Endodermal cell (in vitro differentiated cells): Measurements from ENCODE around the gene TPM4. TPM values are rescaled to one million over a fixed set of nuclear protein-coding genes. Genes with fewer than 3 reads are reported as not detected.

Source experiments
- DNase-seq: peaks from one replicate; pipeline ENCODE4 v3.0.0-alpha.2; 2017
- H3K27ac ChIP-seq: 2 replicates; pipeline ENCODE4 v1.5.1; 2013; ENCODE audit warnings: mild to moderate bottlenecking, low read depth, low read length, moderate library complexity
- H3K27me3 ChIP-seq: 2 replicates; pipeline ENCODE4 v1.6.1; 2013; ENCODE audit warnings: mild to moderate bottlenecking, low read length, moderate library complexity; ENCODE audit not compliant: insufficient read depth, control insufficient read depth, poor library complexity, severe bottlenecking
- H3K36me3 ChIP-seq: 2 replicates; pipeline ENCODE4 v1.7.0; 2013; ENCODE audit warnings: mild to moderate bottlenecking, low read length, moderate library complexity; ENCODE audit not compliant: control insufficient read depth, insufficient read depth
- H3K4me1 ChIP-seq: one replicate; pipeline ENCODE4 v1.7.0; 2013; ENCODE audit warnings: low read length; ENCODE audit not compliant: control insufficient read depth, insufficient read depth
- H3K4me3 ChIP-seq: 2 replicates; pipeline ENCODE4 v1.5.1; 2013; ENCODE audit warnings: mild to moderate bottlenecking, low read length, moderate library complexity
- H3K9ac ChIP-seq: 2 replicates; pipeline ENCODE4 v1.6.1; 2013; ENCODE audit warnings: mild to moderate bottlenecking, low read length, moderate library complexity; ENCODE audit not compliant: poor library complexity, severe bottlenecking; ENCODE audit errors: extremely low read depth
- H3K9me3 ChIP-seq: 2 replicates; pipeline ENCODE4 v1.6.1; 2013; ENCODE audit warnings: mild to moderate bottlenecking, low read length, moderate library complexity; ENCODE audit not compliant: control insufficient read depth
- H3K27ac Mint-ChIP-seq: 2 replicates; pipeline ENCODE4 v1.8.0; 2020; ENCODE audit warnings: mixed read lengths
- H3K27me3 Mint-ChIP-seq: 2 replicates; pipeline ENCODE4 v1.8.0; 2021; ENCODE audit warnings: mild to moderate bottlenecking, mixed read lengths; ENCODE audit not compliant: insufficient read depth
- H3K36me3 Mint-ChIP-seq: 2 replicates; pipeline ENCODE4 v1.8.0; 2020; ENCODE audit warnings: low read depth, mixed read lengths
- H3K4me1 Mint-ChIP-seq: 2 replicates; pipeline ENCODE4 v1.8.0; 2020; ENCODE audit warnings: mixed read lengths
- H3K4me3 Mint-ChIP-seq: 2 replicates; pipeline ENCODE4 v1.8.0; 2020; ENCODE audit warnings: mild to moderate bottlenecking, moderate library complexity, mixed read lengths
- H3K9me3 Mint-ChIP-seq: 2 replicates; pipeline ENCODE4 v1.8.0; 2020; ENCODE audit warnings: mild to moderate bottlenecking, mixed read lengths
- CTCF ChIP-seq: fragments of 200-600 bp; sonication (generic); conservative IDR thresholded peaks from 2 replicates; pipeline ENCODE4 v1.5.0; 2021; ENCODE audit warnings: antibody characterized with exemption, mild to moderate bottlenecking
- WGBS, 2 experiments: methylation state at CpG; one replicate each; pipeline versions ENCODE4 v1.1.5 to v1.1.7; 2013; ENCODE audit warnings: missing lambda C conversion rate in 2 of 2, mixed read lengths in 1 of 2; ENCODE audit not compliant: insufficient coverage in 1 of 2, insufficient read length in 1 of 2; 5-methylcytosine and 5-hydroxymethylcytosine counted together
- total RNA-seq, 2 donors: library from RNA; stranded (reverse); fragmentation: NEBNext Ultra II Directional in 1 of 2; extraction: Animal tissue kit (Norgen Biotek cat#: 25700) in 1 of 2; gene quantifications; 2 replicates in 1 of 2; 3 replicates in 1 of 2; pipeline ENCODE4 v1.2.1, GENCODE V29; 2021

TPM4 gene
- total RNA-seq, 2 donors from 2014 or later, result 387 to 437 TPM

DNA sequence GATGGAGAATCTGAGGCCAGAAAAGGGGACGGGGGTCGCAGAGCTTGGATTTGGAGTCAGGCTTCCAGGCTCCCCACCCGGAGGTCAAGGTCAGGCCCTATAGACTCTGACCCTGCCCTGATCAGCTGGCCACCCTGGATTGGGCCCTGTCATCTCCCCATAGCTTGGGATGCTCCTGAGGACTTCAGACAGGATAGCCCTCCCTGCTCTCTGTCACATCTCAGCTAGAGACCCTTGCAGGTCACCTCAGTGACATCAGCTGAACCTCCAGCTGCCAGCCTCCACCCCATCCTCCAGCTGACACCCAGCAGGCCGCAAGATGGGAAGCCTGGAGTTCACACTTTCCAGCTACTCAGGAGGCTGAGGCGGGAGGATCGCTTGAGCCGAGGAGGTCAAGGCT, 2.8 kb upstream of the TPM4 start:
- no peaks in the 10 kb centered on the region for H3K9me3 ChIP-seq
- peaks cover 6% of the 10 kb centered on the region for H3K36me3 Mint-ChIP-seq
- H3K27me3 Mint-ChIP-seq, result no peaks in the 10 kb centered on the region
- H3K9ac ChIP-seq, result no peak overlapping the region
- H3K4me3 Mint-ChIP-seq, result no peak overlapping the region
- H3K9me3 Mint-ChIP-seq, result no peaks in the 10 kb centered on the region
- H3K4me1 ChIP-seq, result no peaks in the 10 kb centered on the region
- TF ChIP-seq CTCF, result no peak
- peak; percentile 40 for DNase-seq
- H3K27ac ChIP-seq, result no peak overlapping the region
- H3K4me3 ChIP-seq, result no peak overlapping the region
- H3K4me1 Mint-ChIP-seq, result peaks cover 14% of the 10 kb centered on the region
- WGBS, 2 experiments, result 91 to 92% methylated on average over 5 to 7 of the region's 7 CpGs
- H3K36me3 ChIP-seq, result peaks cover 6% of the 10 kb centered on the region
- no peak overlapping the region for H3K27ac Mint-ChIP-seq
- H3K27me3 ChIP-seq, result no peaks in the 10 kb centered on the region

DNA sequence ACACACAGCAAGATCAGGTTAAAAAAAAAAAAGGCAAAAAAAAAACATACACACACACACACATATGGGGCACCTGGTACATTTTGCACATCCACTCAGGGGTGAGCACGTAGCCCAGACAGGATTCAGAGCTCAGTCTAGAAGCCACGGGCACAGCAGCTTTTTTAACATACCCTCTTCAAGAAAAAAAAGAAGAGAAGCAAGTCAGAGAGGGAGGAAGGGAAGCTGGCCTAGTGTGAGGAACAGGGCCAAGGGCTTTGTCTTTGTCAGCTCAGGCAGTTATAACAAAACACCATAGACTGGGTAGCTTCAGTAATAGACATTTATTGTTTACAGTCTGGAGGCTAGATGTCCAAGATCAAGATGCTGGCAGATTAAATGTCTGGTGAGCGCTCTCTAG, 2.3 kb upstream of the TPM4 start:
- Mint-ChIP-seq H3K27me3 (no peaks in the 10 kb centered on the region), H3K9me3 (no peaks in the 10 kb centered on the region), H3K27ac (no peak overlapping the region), H3K36me3 (peaks cover 7% of the 10 kb centered on the region), H3K4me1 (peaks cover 19% of the 10 kb centered on the region), H3K4me3 (no peak overlapping the region)
- H3K4me3 ChIP-seq, result no peak overlapping the region
- WGBS, 2 experiments, result 89 to 92% methylated on average over 1 to 3 of the region's 3 CpGs
- H3K27me3 ChIP-seq, result no peaks in the 10 kb centered on the region
- no peak overlapping the region for H3K9ac ChIP-seq
- peaks cover 10% of the 10 kb centered on the region for H3K36me3 ChIP-seq
- no peaks in the 10 kb centered on the region for H3K4me1 ChIP-seq
- no peak overlapping the region for H3K27ac ChIP-seq
- peak; percentile 42 for DNase-seq
- no peaks in the 10 kb centered on the region for H3K9me3 ChIP-seq
- no peak for TF ChIP-seq CTCF

DNA sequence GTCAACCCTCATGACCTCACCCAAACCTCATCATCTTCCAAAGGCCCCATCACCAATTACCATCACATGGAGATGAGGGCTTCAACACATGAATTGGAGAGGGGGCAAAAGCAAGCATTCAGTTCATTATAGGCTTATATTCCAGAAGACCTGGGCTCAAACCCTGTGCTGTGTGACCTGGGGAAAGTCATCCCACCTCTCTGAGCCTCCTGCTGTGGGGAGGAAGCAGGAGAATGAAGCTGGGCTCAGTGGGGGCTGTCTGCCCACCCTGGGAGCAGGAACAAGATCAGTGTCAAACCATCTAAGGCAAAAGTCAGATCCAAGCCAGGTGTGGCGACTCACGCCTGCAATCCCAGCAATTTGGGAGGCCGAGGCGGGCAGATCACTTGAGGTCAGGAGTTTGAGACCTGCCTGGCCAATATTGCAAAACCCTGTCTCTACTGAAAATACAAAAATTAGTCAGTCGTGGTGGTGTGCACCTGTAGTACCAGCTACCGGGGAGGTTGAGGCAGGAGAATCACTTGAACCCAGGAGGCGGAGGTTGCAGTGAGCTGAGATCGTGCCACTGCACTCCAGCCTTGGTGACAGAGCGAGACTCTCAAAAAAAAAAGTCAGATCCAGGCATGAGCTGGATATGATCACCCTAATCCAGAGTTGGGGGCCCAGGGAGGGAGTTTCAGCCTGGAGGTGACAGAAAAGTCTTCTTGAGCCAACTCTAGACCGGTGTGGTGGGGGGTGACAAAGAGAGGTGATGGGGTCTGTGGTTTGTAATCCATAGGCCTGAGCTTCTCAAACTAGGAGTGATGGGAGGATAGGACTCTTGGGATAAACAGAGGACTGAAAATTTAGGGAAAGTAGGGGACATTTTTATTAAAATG, 1.6 kb upstream of the TPM4 start:
- Histone ChIP-seq H3K36me3 (peaks cover 18% of the 10 kb centered on the region), H3K9me3 (no peaks in the 10 kb centered on the region), H3K27me3 (no peaks in the 10 kb centered on the region), H3K27ac (no peak overlapping the region), H3K9ac (no peak overlapping the region), H3K4me1 (no peaks in the 10 kb centered on the region), H3K4me3 (peak overlapping the region; percentile 95)
- Mint-ChIP-seq H3K9me3 (no peaks in the 10 kb centered on the region), H3K27me3 (no peaks in the 10 kb centered on the region), H3K27ac (peak overlapping the region; percentile 30), H3K4me1 (peaks cover 24% of the 10 kb centered on the region), H3K36me3 (peaks cover 11% of the 10 kb centered on the region), H3K4me3 (peak overlapping the region; percentile 84)
- WGBS, 2 experiments, result 93 to 96% methylated on average over 10 of the region's 10 CpGs
- no peak for TF ChIP-seq CTCF
- DNase-seq, result peak; percentile 45
